Mesenchymal stem cell (in vitro differentiated cells and primary cell): ENCODE measurements around the gene CTAGE1.

Source experiments
- DNase-seq: peaks from one replicate; pipeline ENCODE4 v3.0.0-alpha.2; 2013
- H2AFZ ChIP-seq: one replicate; pipeline ENCODE4 v1.6.1; 2013; ENCODE audit warnings: low read depth, mild to moderate bottlenecking, control low read depth, inconsistent platforms, low read length, moderate library complexity
- H2AK5ac ChIP-seq: 2 replicates; pipeline ENCODE4 v1.6.1; 2013; ENCODE audit warnings: low read length, moderate library complexity, mild to moderate bottlenecking, inconsistent platforms; ENCODE audit not compliant: severe bottlenecking
- H2BK120ac ChIP-seq: one replicate; pipeline ENCODE4 v1.6.1; 2013; ENCODE audit warnings: low read depth, mild to moderate bottlenecking, inconsistent platforms, low read length, moderate library complexity
- H2BK12ac ChIP-seq, 2 experiments: one replicate each; pipeline ENCODE4 v1.6.1; 2013; ENCODE audit warnings: inconsistent platforms in 2 of 2, low read length in 2 of 2, mild to moderate bottlenecking in 2 of 2, moderate library complexity in 2 of 2, control low read depth in 1 of 2
- H2BK15ac ChIP-seq: one replicate; pipeline ENCODE4 v1.6.1; 2013; ENCODE audit warnings: mild to moderate bottlenecking, low read depth, inconsistent platforms; ENCODE audit not compliant: poor library complexity, severe bottlenecking
- H2BK5ac ChIP-seq: 2 replicates; pipeline ENCODE4 v1.6.1; 2013; ENCODE audit warnings: low read depth, mild to moderate bottlenecking, low read length, control low read depth, inconsistent platforms; ENCODE audit not compliant: poor library complexity, severe bottlenecking
- H3K14ac ChIP-seq, 2 experiments: one replicate each; pipeline ENCODE4 v1.6.1; 2013; ENCODE audit warnings: inconsistent platforms in 2 of 2, low read length in 2 of 2, control low read depth in 1 of 2, mild to moderate bottlenecking in 1 of 2, moderate library complexity in 1 of 2
- H3K18ac ChIP-seq, 2 experiments: one replicate each; pipeline ENCODE4 v1.6.1; 2013; ENCODE audit warnings: inconsistent platforms in 2 of 2, low read length in 2 of 2, control low read depth in 1 of 2, low read depth in 1 of 2, mild to moderate bottlenecking in 1 of 2
- H3K23ac ChIP-seq, 2 experiments: one replicate each; pipeline ENCODE4 v1.6.1; 2013; ENCODE audit warnings: inconsistent platforms in 2 of 2, low read length in 2 of 2, mild to moderate bottlenecking in 2 of 2, moderate library complexity in 2 of 2, control low read depth in 1 of 2
- H3K27ac ChIP-seq: 2 replicates; pipeline ENCODE4 v1.5.1; 2013; ENCODE audit warnings: mild to moderate bottlenecking, moderate library complexity, low read length, control low read depth, inconsistent platforms; ENCODE audit not compliant: poor library complexity, severe bottlenecking
- H3K27me3 ChIP-seq, 2 experiments: 2 replicates each; pipeline versions ENCODE4 v1.6.1 to v1.7.0; 2013; ENCODE audit warnings: low read length in 2 of 2, mild to moderate bottlenecking in 2 of 2, moderate library complexity in 2 of 2, control low read depth in 1 of 2, inconsistent platforms in 1 of 2; ENCODE audit not compliant: control insufficient read depth in 1 of 2, insufficient read depth in 1 of 2
- H3K36me3 ChIP-seq, 2 experiments: 2 replicates each; pipeline versions ENCODE4 v1.6.1 to v1.7.0; 2013; ENCODE audit warnings: low read length in 2 of 2, control low read depth in 1 of 2, inconsistent platforms in 1 of 2, low read depth in 1 of 2, mild to moderate bottlenecking in 1 of 2; ENCODE audit not compliant: insufficient read depth in 2 of 2, control insufficient read depth in 1 of 2
- H3K4ac ChIP-seq, 2 experiments: one replicate each; pipeline ENCODE4 v1.6.1; 2013; ENCODE audit warnings: inconsistent platforms in 2 of 2, low read length in 2 of 2, mild to moderate bottlenecking in 2 of 2, moderate library complexity in 2 of 2, control low read depth in 1 of 2, low read depth in 1 of 2
- H3K4me1 ChIP-seq: 2 replicates; pipeline ENCODE4 v1.6.1; 2013; ENCODE audit warnings: low read depth, low read length, control low read depth; ENCODE audit not compliant: control insufficient read depth, insufficient read depth
- H3K4me2 ChIP-seq: 2 replicates; pipeline ENCODE4 v1.6.1; 2013; ENCODE audit warnings: low read length, mild to moderate bottlenecking, inconsistent platforms; ENCODE audit not compliant: poor library complexity, severe bottlenecking
- H3K4me3 ChIP-seq, 2 experiments: 2 replicates each; pipeline versions ENCODE4 v1.5.1 to v1.7.0; 2013; ENCODE audit warnings: low read length in 2 of 2, mild to moderate bottlenecking in 2 of 2, control low read depth in 1 of 2, low read depth in 1 of 2; ENCODE audit not compliant: insufficient read depth in 1 of 2
- H3K79me1 ChIP-seq: replicated peaks from 2 replicates; pipeline ENCODE4 v1.6.1; 2013; ENCODE audit warnings: mild to moderate bottlenecking, control low read depth, low read length, inconsistent platforms; ENCODE audit not compliant: poor library complexity, severe bottlenecking
- H3K9ac ChIP-seq: 2 replicates; pipeline ENCODE4 v1.7.0; 2013; ENCODE audit warnings: mild to moderate bottlenecking, low read length, moderate library complexity
- H3K9me3 ChIP-seq: 2 replicates; pipeline ENCODE4 v1.7.0; 2013; ENCODE audit warnings: mild to moderate bottlenecking, low read length; ENCODE audit not compliant: control insufficient read depth
- H4K8ac ChIP-seq: one replicate; pipeline ENCODE4 v1.6.1; 2013; ENCODE audit warnings: inconsistent platforms, mild to moderate bottlenecking, low read length, moderate library complexity
- H4K91ac ChIP-seq: one replicate; pipeline ENCODE4 v1.6.1; 2013; ENCODE audit warnings: mild to moderate bottlenecking, low read length, inconsistent platforms
- WGBS: methylation state at CpG from one replicate; pipeline ENCODE4 v1.1.7; 2013; ENCODE audit warnings: mixed read lengths; 5-methylcytosine and 5-hydroxymethylcytosine counted together

Gene CTAGE1

GRCh38 chr18:22456116-22456480, 38.4 kb upstream of the CTAGE1 start:
- Histone ChIP-seq H3K9me3 (no peaks in the 10 kb centered on the region), H3K27me3 (no peaks in the 10 kb centered on the region), H3K4me3 (peak overlapping the region in 1 of 2 experiments; percentile 10), H3K14ac (no peak overlapping the region), H3K4me1 (no peaks in the 10 kb centered on the region), H3K4me2 (no peak overlapping the region), H2BK15ac (no peak overlapping the region), H3K27ac (no peak overlapping the region), H2BK120ac (no peak overlapping the region), H2AFZ (no peak overlapping the region), H3K36me3 (no peaks in the 10 kb centered on the region), H3K23ac (no peak overlapping the region), H3K9ac (peak overlapping the region; percentile 37), H4K8ac (no peak overlapping the region), H2AK5ac (no peak overlapping the region), H3K18ac (peak overlapping the region in 1 of 2 experiments; percentile 19), H2BK12ac (no peak overlapping the region), H4K91ac (no peak overlapping the region), H3K4ac (no peak overlapping the region), H3K79me1 (no peaks in the 10 kb centered on the region), H2BK5ac (no peak overlapping the region)
- 49% methylated on average over 6 of the region's 6 CpGs for WGBS
- DNase-seq, result peak; percentile 30

- H3K18ac ChIP-seq, result no peak overlapping the region
- H3K27me3 ChIP-seq, result no peaks in the 10 kb centered on the region
- WGBS, result 91% methylated on average over 2 of the region's 3 CpGs
- no peak overlapping the region for H2BK5ac ChIP-seq
- H3K9me3 ChIP-seq, result no peaks in the 10 kb centered on the region
- H4K91ac ChIP-seq, result no peak overlapping the region
- H3K23ac ChIP-seq, result no peak overlapping the region
- H3K4me2 ChIP-seq, result no peak overlapping the region
- peak overlapping the region; percentile 37 for H3K9ac ChIP-seq
- no peaks in the 10 kb centered on the region for H3K4me1 ChIP-seq
- H3K79me1 ChIP-seq, result no peaks in the 10 kb centered on the region
- H4K8ac ChIP-seq, result no peak overlapping the region
- H3K27ac ChIP-seq, result no peak overlapping the region
- peak overlapping the region in 1 of 2 experiments; percentile 10 for H3K4me3 ChIP-seq
- H2BK15ac ChIP-seq, result no peak overlapping the region
- no peak overlapping the region for H2AFZ ChIP-seq
- no peak for DNase-seq
- no peaks in the 10 kb centered on the region for H3K36me3 ChIP-seq
- no peak overlapping the region for H2AK5ac ChIP-seq
- H3K14ac ChIP-seq, result no peak overlapping the region
- H3K4ac ChIP-seq, result no peak overlapping the region
- no peak overlapping the region for H2BK12ac ChIP-seq
- no peak overlapping the region for H2BK120ac ChIP-seq
These were observed 37.9 kb upstream of the CTAGE1 start for GRCh38 chr18:22455425-22456115.

GRCh38 chr18:22453315-22453714, 35.6 kb upstream of the CTAGE1 start:
- Histone ChIP-seq H3K4me3 (no peak overlapping the region), H2AFZ (no peak overlapping the region), H4K8ac (no peak overlapping the region), H3K9me3 (peaks cover 9% of the 10 kb centered on the region), H2BK15ac (no peak overlapping the region), H3K14ac (no peak overlapping the region), H3K4me2 (no peak overlapping the region), H3K9ac (no peak overlapping the region), H4K91ac (no peak overlapping the region), H2BK12ac (no peak overlapping the region), H3K79me1 (no peaks in the 10 kb centered on the region), H3K23ac (no peak overlapping the region), H2BK120ac (no peak overlapping the region), H3K27ac (no peak overlapping the region), H3K36me3 (no peaks in the 10 kb centered on the region), H3K27me3 (no peaks in the 10 kb centered on the region), H3K4me1 (no peaks in the 10 kb centered on the region), H2BK5ac (no peak overlapping the region), H3K4ac (no peak overlapping the region), H2AK5ac (no peak overlapping the region), H3K18ac (no peak overlapping the region)
- no peak for DNase-seq
- over 99% methylated on average over 3 of the region's 5 CpGs for WGBS

GRCh38 chr18:22452226-22452668, 34.5 kb upstream of the CTAGE1 start:
- DNase-seq, result no peak
- Histone ChIP-seq H2BK120ac (peak overlapping the region; percentile 15), H2BK5ac (no peak overlapping the region), H3K23ac (no peak overlapping the region), H3K27me3 (no peaks in the 10 kb centered on the region), H2AK5ac (no peak overlapping the region), H2BK12ac (no peak overlapping the region), H2AFZ (no peak overlapping the region), H3K4me2 (no peak overlapping the region), H4K8ac (no peak overlapping the region), H3K14ac (no peak overlapping the region), H3K4me3 (no peak overlapping the region), H3K4me1 (no peaks in the 10 kb centered on the region), H3K9ac (no peak overlapping the region), H3K4ac (no peak overlapping the region), H3K36me3 (no peaks in the 10 kb centered on the region), H3K18ac (no peak overlapping the region), H4K91ac (no peak overlapping the region), H3K9me3 (peaks cover 9% of the 10 kb centered on the region), H3K79me1 (no peaks in the 10 kb centered on the region), H2BK15ac (no peak overlapping the region), H3K27ac (no peak overlapping the region)
- WGBS, result 61% methylated on average over 8 of the region's 8 CpGs
